ENCODE data around the gene CAST.
A peak's percentile ranks its signal among the peaks of the same experiment; 100 is the strongest.
"Not testable (repeated sequence)": the region's sequence is repeated elsewhere in the genome, so short reads cannot be mapped to it uniquely, and the experiment has no call there.

Gene CAST

GRCh38 chr5:96783326-96783725 is 121.2 kb downstream of the CAST start:
- DNase-seq (ENCODE audit: low read depth) = no peak

GRCh38 chr5:96785326-96786109 is 123.3 kb downstream of the CAST start:
- no peak for DNase-seq (ENCODE audit: low read depth)

GRCh38 chr5:96788112-96788749 is 126.1 kb downstream of the CAST start:
- DNase-seq (ENCODE audit: low read depth) = no peak

DNA sequence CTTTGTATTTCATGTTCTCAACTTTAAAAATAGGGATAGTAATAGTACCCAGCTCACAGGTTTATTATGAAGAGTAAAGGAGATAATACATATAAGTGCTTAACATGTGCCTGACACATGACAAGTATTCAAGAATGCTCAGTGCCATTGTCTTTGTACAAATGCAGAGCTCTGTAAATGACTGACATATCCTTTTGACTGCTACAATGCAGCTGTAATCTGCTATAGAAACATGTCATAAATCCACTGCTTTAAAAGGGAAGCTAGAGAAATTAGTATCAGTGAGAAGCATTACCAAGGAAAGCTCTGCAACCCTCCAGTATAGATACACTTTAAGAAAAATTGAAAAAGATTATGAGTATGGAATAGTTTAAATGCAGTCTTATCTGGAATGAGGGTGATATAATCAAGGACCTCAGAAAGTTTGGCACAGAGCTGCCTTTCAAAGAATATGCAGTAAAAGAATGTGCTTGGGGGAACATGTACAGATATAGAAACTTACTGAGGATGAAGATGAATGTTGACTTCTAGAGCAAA is 127.7 kb downstream of the CAST start:
- no peak for DNase-seq (ENCODE audit: low read depth)

- peak; percentile 12 for DNase-seq (ENCODE audit: low read depth)
These were observed 128.9 kb downstream of the CAST start for GRCh38 chr5:96790961-96791504.

GRCh38 chr5:96794757-96795156 is 132.6 kb downstream of the CAST start:
- DNase-seq (ENCODE audit: low read depth) = no peak

GRCh38 chr5:96795626-96796025 is 133.4 kb downstream of the CAST start:
- DNase-seq (ENCODE audit: low read depth) = no peak

GRCh38 chr5:96796434-96796833 is 134.3 kb downstream of the CAST start:
- no peak for DNase-seq (ENCODE audit: low read depth)

DNA sequence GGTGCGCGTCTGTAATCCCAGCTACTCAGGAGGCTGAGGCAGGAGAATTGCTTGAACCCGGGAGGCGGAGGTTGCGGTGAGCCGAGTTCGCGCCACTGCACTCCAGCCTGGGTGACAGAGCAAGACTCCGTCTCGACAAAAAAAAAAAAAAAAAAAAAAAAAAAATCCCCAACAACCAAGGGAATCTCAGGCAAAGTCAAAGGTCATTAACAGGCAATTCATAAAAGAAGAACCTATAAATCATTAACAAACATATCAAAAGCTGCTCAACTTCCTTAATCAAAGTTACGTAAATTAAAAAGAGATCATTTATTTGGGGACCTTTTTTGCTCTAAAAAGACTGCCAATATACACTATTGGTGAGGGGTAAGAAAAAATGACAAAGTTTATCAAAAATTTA is 139.5 kb downstream of the CAST start:
- DNase-seq (ENCODE audit: low read depth) = not testable (repeated sequence)

DNA sequence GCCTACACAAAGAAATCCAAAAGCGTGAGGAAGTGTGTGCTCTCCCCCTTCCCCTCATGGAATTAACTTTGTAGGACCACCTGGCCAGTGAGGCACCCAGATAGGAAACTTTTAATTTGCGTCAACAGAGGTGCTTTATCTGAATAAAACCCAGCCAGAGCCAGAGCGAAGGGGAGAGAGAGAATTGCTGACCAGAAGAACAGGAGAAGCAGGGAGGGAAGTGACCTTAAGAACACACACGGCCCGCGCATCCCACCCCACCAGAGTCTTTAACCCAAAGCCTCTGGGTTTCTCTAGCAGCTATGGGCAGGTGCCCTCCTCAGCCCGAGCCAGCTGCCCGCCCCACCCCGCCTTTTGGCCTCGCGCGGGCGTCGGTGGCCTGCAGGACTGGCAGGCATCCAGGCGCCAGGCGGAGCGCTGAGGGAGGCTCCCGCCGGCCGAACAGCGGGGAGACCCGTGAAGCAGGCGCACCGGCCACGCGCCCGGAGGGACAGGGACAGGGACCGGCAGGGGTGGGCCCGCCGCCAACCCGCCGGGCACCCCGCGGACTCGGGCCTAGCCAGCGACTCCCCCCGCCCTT is 145.0 kb downstream of the CAST start:
- peak; percentile 40 for DNase-seq (ENCODE audit: low read depth)

DNA sequence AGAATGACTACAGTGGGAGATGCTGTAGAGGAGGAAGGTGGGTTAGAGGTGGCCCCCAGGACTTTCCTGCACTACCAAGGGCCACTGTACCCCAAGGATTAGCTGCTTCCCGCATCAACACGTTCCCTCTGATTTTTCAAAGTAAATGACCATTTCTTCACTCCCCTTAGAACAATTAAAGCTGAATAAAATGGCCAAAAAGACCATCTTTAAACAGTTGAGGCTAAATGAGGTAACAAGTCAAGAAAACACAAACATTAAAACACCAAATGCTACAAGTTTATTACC is 146.3 kb downstream of the CAST start:
- no peak for DNase-seq (ENCODE audit: low read depth)

GRCh38 chr5:96808868-96809558 is 146.8 kb downstream of the CAST start:
- no peak for DNase-seq (ENCODE audit: low read depth)

DNA sequence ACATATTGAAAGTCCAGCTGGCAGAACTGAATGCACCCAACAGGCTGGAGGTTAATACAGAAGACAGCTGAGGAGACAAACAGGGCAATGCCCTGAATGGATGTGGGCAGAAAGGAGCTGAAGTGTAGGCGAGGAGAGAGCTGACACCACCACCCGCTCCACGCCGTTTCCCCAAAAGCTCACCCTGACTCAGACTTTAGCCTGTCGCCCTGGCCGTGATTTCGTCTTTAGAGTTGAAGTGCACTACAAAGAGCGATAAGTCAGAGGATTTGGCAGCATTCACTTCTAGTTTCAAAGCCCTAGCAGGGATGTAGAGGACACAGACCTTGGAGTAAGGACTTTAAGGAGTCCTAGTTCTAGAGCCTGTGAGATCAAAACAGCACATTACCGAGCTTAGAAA is 147.7 kb downstream of the CAST start:
- DNase-seq (ENCODE audit: low read depth) = no peak

- no peak for DNase-seq (ENCODE audit: low read depth)
These were observed 150.7 kb downstream of the CAST start for GRCh38 chr5:96812851-96813250.

DNA sequence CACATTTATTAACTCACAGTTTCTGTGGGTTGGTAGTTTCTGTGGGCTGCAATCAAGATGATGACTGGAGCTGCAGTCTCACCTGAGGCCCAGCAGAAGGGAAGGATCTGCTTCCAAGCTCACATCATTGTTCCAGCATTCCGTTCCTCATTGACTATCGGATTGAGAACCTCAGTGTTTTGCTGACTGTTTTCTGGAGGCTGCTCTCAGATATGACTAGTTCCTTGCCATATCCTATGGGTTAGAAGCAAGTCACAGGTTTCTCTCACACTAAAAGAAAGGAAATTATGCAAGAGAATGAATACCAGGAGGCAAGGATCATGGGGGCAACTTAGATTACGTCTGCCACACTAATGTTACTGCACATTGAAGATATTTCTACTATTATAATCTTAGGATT is 151.9 kb downstream of the CAST start:
- DNase-seq (ENCODE audit: low read depth) = no peak

GRCh38 chr5:96816411-96816939 is 154.3 kb downstream of the CAST start:
- DNase-seq (ENCODE audit: low read depth) = no peak

GRCh38 chr5:96816991-96817390 is 154.8 kb downstream of the CAST start:
- DNase-seq (ENCODE audit: low read depth) = no peak

DNA sequence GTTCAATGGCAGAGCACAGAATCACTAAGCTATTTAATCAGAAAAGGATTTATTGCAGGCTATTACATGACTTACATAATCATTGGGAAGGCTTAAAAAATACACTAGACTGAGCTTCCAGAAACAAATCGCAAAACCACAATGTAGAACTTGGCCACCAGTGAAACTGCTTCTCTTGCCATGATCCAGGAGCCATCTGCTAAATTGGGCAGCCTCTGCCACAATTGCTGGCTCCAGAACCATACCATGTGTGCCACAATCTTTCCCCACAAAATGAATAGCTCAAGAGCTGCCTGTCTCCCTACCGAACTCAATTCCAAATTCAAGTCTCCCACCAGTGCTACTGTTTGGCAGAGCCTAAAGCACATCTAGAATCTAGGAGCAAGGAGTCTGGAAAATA is 155.3 kb downstream of the CAST start:
- DNase-seq (ENCODE audit: low read depth) = no peak

- DNase-seq (ENCODE audit: low read depth) = no peak
These were observed 156.1 kb downstream of the CAST start for GRCh38 chr5:96818125-96818788.

DNA sequence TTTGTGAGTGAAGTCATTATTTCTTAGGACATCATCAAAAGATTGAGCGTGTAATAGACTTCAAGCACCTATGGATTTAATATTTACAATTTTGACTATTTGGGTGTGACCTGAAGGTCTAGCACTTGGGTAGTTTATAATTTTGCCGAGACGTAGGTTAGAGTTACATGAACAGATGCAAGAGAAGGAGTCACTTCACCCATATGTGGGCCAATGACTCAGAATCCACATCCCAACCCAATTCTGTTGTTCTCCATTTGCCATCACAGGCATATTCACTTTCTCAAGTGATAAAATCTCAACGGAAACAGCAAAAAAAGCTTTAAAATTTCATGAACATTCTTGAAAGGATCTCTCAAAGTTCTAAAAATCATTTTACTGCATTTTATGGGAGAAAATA is 157.6 kb downstream of the CAST start:
- DNase-seq (ENCODE audit: low read depth) = no peak

- no peak for DNase-seq (ENCODE audit: low read depth)
These were observed 159.2 kb downstream of the CAST start for GRCh38 chr5:96821260-96821916.

Data from GM04504 (cell line).